ENCODE results near the gene DAB2IP. TPM values are rescaled to one million over a fixed set of nuclear protein-coding genes. Genes with fewer than 3 reads are reported as not detected.

DAB2IP gene
- total and polyA plus RNA-seq, 5 donors from 2014 or later: not detected

DNA sequence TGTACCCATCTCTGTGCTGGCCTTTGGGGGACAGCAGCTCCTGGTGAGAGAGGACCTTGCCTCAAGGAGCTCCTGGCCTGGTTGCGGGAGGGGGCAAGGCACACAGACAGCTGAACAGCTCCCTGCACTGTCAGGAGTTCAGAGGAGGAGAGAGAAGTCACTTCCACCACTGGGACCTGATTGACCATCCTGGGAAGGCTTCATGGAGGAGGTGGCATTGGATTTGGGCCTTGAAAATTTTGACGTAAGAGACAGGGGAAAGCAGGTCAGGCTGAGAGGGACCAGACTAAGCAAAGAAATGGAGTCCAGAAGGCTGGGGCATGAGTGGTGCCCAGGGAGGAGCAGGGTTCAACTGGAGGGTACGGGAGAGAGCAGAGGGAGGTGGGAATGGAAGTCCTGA is 20.3 kb upstream of the DAB2IP start:
- H3K4me1 Mint-ChIP-seq: no peaks in the 10 kb centered on the region
- no peaks in the 10 kb centered on the region for H3K9me3 Mint-ChIP-seq
- ATAC-seq (ENCODE audit: low read depth in 2 of 2): no peak

DNA sequence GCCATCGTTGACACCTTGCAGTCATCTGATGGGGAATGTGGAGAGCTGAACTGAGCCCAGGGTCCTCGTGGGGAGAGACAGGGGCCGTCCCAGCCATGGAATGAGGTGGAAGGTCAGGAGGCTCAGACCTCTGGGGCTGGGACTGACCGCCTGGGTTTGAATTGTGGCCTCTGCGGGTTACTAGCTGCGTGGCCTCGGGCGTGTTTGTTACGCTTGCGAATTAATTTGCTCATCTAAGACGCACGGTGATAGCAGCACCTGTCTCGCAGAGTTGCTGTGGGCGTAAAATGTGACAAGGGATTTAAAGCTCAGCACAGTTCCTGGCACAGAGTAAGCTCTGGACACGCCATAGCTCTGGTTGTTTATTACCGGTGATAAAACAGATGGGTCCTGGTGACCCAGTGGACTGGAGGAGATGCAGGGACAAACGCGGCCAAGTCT is 19.4 kb upstream of the DAB2IP start:
- DNase-seq (no peak), ATAC-seq (ENCODE audit: low read depth in 2 of 2) (no peak)
- Histone ChIP-seq H3K4me3 (ENCODE audit: low read depth, low read length) (no peak overlapping the region), H3K36me3 (ENCODE audit: control insufficient read depth, insufficient read depth, low read length) (no peaks in the 10 kb centered on the region), H3K9me3 (ENCODE audit: control insufficient read depth in 2 of 2, low read length in 2 of 2) (no peaks in the 10 kb centered on the region), H3K4me1 (ENCODE audit: control insufficient read depth, insufficient read depth, low read length, poor library complexity, severe bottlenecking) (no peaks in the 10 kb centered on the region), H3K27ac (ENCODE audit: insufficient read depth, low read length, poor library complexity, severe bottlenecking) (no peak overlapping the region), H3K27me3 (ENCODE audit: control insufficient read depth, insufficient read depth, low read length) (no peaks in the 10 kb centered on the region)
- no peak overlapping the region for H3K27ac Mint-ChIP-seq
- peaks cover 12% of the 10 kb centered on the region for H3K27me3 Mint-ChIP-seq
- H3K36me3 Mint-ChIP-seq: no peaks in the 10 kb centered on the region
- no peaks in the 10 kb centered on the region for H3K9me3 Mint-ChIP-seq
- no peak overlapping the region for H3K4me3 Mint-ChIP-seq
- H3K4me1 Mint-ChIP-seq: no peaks in the 10 kb centered on the region

More for the DNA sequence above, 20.3 kb upstream of the DAB2IP start:
- no peak overlapping the region for H3K27ac ChIP-seq (ENCODE audit: insufficient read depth, low read length, poor library complexity, severe bottlenecking)
- Mint-ChIP-seq H3K4me3 (no peak overlapping the region), H3K27ac (no peak overlapping the region), H3K36me3 (no peaks in the 10 kb centered on the region), H3K27me3 (peaks cover 13% of the 10 kb centered on the region)
- no peaks in the 10 kb centered on the region for H3K36me3 ChIP-seq (ENCODE audit: control insufficient read depth, insufficient read depth, low read length)
- H3K9me3 ChIP-seq (ENCODE audit: control insufficient read depth in 2 of 2, low read length in 2 of 2): no peaks in the 10 kb centered on the region
- H3K27me3 ChIP-seq (ENCODE audit: control insufficient read depth, insufficient read depth, low read length): no peaks in the 10 kb centered on the region
- H3K4me1 ChIP-seq (ENCODE audit: control insufficient read depth, insufficient read depth, low read length, poor library complexity, severe bottlenecking): no peaks in the 10 kb centered on the region
- DNase-seq: no peak
- no peak overlapping the region for H3K4me3 ChIP-seq (ENCODE audit: low read depth, low read length)

DNA sequence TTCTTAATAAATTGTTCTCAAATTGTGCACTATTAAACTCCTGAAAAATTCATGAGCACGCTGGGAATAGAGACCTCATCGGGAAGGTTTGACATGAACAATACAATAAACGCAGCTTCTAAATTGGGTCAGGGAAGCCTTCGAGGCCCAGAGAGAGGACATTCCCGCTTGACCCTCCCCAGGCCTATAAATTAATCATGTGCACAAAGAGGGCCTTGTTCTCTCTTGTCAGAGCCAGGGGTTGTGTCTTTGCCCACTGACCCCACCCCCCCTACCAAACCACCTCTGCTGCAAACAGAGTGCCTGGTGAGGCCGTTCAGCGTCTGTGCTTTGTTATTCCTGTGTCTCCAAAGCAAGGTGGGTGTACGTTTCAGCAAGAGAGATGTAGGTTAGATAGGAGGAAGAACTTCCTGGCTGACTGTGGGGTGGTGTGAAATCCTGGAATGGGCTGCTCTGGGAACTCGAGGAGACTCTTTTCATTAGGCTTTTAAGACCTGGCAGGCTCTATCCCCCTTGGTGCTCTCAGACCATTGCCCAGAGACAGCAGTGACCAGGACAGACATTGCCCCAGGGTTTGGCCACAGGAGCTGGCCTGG is 18.2 kb upstream of the DAB2IP start:
- no peak overlapping the region for H3K27ac ChIP-seq (ENCODE audit: insufficient read depth, low read length, poor library complexity, severe bottlenecking)
- no peaks in the 10 kb centered on the region for H3K27me3 ChIP-seq (ENCODE audit: control insufficient read depth, insufficient read depth, low read length)
- H3K4me3 Mint-ChIP-seq: no peak overlapping the region
- DNase-seq (no peak), ATAC-seq (ENCODE audit: low read depth in 2 of 2) (no peak)
- no peaks in the 10 kb centered on the region for H3K36me3 ChIP-seq (ENCODE audit: control insufficient read depth, insufficient read depth, low read length)
- H3K9me3 Mint-ChIP-seq: no peaks in the 10 kb centered on the region
- H3K4me1 ChIP-seq (ENCODE audit: control insufficient read depth, insufficient read depth, low read length, poor library complexity, severe bottlenecking): no peaks in the 10 kb centered on the region
- no peak overlapping the region for H3K4me3 ChIP-seq (ENCODE audit: low read depth, low read length)
- H3K9me3 ChIP-seq (ENCODE audit: control insufficient read depth in 2 of 2, low read length in 2 of 2): no peaks in the 10 kb centered on the region
- peaks cover 12% of the 10 kb centered on the region for H3K27me3 Mint-ChIP-seq
- H3K27ac Mint-ChIP-seq: no peak overlapping the region
- H3K4me1 Mint-ChIP-seq: no peaks in the 10 kb centered on the region
- no peaks in the 10 kb centered on the region for H3K36me3 Mint-ChIP-seq

DNA sequence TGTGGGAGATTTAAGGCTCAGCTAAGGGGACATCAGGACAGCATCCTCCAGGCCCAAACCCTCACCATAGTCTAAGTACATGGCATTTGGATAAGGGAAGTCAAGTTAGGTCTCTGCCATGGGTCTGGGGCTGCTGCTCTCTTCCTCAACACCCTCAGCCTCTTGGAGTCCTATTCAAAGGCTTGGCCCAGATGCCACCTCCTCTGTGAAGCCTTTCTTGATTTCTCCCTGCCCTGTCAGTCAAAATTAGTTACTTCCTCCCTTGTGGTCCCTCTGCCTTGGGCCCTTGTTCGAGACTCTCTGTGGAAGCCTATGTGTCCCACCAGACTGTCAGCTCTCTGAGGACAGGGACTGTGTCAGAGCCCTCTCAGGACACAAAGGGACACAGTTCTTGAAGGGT is 17.7 kb upstream of the DAB2IP start:
- Histone ChIP-seq H3K27me3 (ENCODE audit: control insufficient read depth, insufficient read depth, low read length) (no peaks in the 10 kb centered on the region), H3K4me1 (ENCODE audit: control insufficient read depth, insufficient read depth, low read length, poor library complexity, severe bottlenecking) (no peaks in the 10 kb centered on the region), H3K4me3 (ENCODE audit: low read depth, low read length) (no peak overlapping the region), H3K36me3 (ENCODE audit: control insufficient read depth, insufficient read depth, low read length) (no peaks in the 10 kb centered on the region), H3K9me3 (ENCODE audit: control insufficient read depth in 2 of 2, low read length in 2 of 2) (no peaks in the 10 kb centered on the region), H3K27ac (ENCODE audit: insufficient read depth, low read length, poor library complexity, severe bottlenecking) (no peak overlapping the region)
- no peak overlapping the region for H3K27ac Mint-ChIP-seq
- DNase-seq (no peak), ATAC-seq (ENCODE audit: low read depth in 2 of 2) (no peak)
- H3K36me3 Mint-ChIP-seq: no peaks in the 10 kb centered on the region
- H3K27me3 Mint-ChIP-seq: peaks cover 12% of the 10 kb centered on the region
- no peaks in the 10 kb centered on the region for H3K9me3 Mint-ChIP-seq
- H3K4me3 Mint-ChIP-seq: no peak overlapping the region
- H3K4me1 Mint-ChIP-seq: no peaks in the 10 kb centered on the region

DNA sequence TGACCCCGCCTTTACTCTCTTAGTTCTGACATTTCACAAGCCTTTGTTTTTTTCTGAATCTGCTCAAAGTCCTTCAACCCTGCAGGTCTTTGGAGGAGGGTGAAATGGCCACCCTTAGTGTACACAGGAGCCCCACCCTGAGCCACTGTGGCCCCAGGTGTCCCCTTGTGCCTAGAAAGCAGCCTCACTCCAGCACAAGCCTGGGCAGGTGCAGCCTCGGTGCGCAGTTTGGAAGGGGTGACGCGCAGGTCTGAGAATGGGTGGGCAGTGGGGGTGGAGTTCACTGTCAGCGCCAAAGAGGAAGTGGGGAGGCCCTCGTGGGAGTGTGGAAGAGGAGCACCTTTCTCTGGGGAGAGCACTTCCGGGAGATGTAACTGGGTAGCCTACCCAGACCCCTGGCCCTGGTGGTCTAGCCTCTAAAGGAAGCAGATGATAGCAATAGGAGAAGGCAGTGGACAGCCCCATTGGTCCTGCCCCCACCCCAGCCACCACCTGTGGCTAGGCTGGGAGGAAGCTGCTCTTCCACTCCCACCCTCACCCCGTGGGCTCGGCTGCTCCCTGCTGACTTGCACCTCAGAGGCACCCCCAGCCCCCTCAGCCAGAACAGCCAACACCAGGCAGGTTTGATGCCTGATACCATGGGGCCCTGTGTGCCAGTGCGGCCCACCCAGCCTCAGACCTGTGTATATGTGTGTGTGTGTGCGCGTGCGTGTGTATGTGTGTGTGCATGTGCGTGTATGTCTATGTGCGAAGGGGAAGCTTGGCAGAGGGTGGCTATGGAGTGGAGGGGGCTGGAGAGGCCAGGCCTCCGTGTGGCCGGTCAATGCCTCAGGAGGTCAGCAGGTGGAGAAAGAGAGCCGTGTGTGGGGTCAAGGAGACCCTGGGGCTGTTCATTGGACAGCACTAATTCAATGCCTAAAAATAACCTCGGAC is 16.8 kb upstream of the DAB2IP start:
- no peaks in the 10 kb centered on the region for H3K36me3 ChIP-seq (ENCODE audit: control insufficient read depth, insufficient read depth, low read length)
- no peaks in the 10 kb centered on the region for H3K27me3 ChIP-seq (ENCODE audit: control insufficient read depth, insufficient read depth, low read length)
- H3K27me3 Mint-ChIP-seq: peaks cover 12% of the 10 kb centered on the region
- ATAC-seq (ENCODE audit: low read depth in 2 of 2) (no peak), DNase-seq (no peak)
- H3K4me3 Mint-ChIP-seq: no peak overlapping the region
- H3K9me3 Mint-ChIP-seq: no peaks in the 10 kb centered on the region
- no peak overlapping the region for H3K4me3 ChIP-seq (ENCODE audit: low read depth, low read length)
- no peaks in the 10 kb centered on the region for H3K4me1 Mint-ChIP-seq
- no peaks in the 10 kb centered on the region for H3K36me3 Mint-ChIP-seq
- H3K9me3 ChIP-seq (ENCODE audit: control insufficient read depth in 2 of 2, low read length in 2 of 2): no peaks in the 10 kb centered on the region
- H3K27ac Mint-ChIP-seq: no peak overlapping the region
- H3K27ac ChIP-seq (ENCODE audit: insufficient read depth, low read length, poor library complexity, severe bottlenecking): no peak overlapping the region
- H3K4me1 ChIP-seq (ENCODE audit: control insufficient read depth, insufficient read depth, low read length, poor library complexity, severe bottlenecking): no peaks in the 10 kb centered on the region

DNA sequence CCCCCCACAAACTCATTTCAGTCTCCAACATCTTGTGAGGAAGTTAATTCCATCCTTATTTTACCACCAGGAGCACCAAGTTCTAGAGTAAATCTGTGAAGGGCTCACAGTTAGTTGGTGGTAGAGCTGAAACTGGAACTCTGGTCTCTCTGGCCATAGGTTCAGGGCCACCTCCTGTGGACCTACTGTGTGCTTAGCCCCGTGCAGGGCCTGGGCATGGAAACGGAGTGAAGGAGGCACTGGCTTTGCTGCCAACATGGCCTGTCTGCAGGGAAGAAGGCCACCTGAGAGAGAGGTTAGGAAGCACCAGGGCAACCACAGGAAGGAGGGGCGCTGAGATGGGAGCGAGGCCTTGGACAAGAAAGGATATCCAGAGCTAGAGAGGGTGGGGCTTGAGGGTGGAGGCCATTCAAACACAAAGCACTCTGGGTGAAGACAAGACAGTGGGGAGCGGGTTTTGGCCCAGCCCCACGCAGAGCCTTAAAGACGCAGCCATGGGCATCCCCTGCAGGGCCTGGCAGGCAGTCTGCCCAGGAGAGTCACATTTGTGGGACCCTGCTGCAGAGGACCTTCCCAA is 16.0 kb upstream of the DAB2IP start:
- no peaks in the 10 kb centered on the region for H3K4me1 ChIP-seq (ENCODE audit: control insufficient read depth, insufficient read depth, low read length, poor library complexity, severe bottlenecking)
- no peaks in the 10 kb centered on the region for H3K36me3 ChIP-seq (ENCODE audit: control insufficient read depth, insufficient read depth, low read length)
- Mint-ChIP-seq H3K9me3 (no peaks in the 10 kb centered on the region), H3K36me3 (no peaks in the 10 kb centered on the region), H3K4me1 (no peaks in the 10 kb centered on the region), H3K27ac (no peak overlapping the region), H3K4me3 (peak overlapping the region in 1 of 4 donors; percentile 74), H3K27me3 (peaks cover 8% of the 10 kb centered on the region)
- H3K27ac ChIP-seq (ENCODE audit: insufficient read depth, low read length, poor library complexity, severe bottlenecking): no peak overlapping the region
- ATAC-seq (ENCODE audit: low read depth in 2 of 2) (no peak), DNase-seq (no peak)
- no peaks in the 10 kb centered on the region for H3K9me3 ChIP-seq (ENCODE audit: control insufficient read depth in 2 of 2, low read length in 2 of 2)
- no peak overlapping the region for H3K4me3 ChIP-seq (ENCODE audit: low read depth, low read length)
- no peaks in the 10 kb centered on the region for H3K27me3 ChIP-seq (ENCODE audit: control insufficient read depth, insufficient read depth, low read length)

DNA sequence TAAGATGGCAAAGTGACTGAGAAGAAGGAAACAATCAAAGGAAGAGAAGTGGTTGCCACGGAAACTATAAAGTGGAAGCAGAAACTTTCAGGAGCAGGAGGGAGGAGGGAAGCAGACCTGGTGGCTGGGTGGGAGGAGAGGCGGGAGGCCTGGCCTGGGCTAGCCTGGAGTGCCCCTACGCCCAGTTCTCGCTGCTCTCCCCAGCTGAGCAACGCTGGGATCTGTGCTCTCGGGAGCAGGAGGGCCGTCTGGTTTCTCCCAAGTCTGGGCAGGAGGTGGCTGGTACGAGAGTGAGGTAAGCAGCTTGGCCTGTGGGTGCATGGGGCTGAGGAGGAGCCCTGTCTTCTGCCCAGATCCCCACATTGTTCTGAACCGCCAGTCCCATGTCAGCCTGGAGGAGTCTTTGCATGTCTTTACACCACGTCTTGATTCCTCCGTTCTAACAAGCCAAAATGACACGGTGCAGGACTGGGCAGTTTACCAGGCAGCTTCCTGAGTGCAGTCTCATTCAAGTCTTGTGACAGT is 15.0 kb upstream of the DAB2IP start:
- Mint-ChIP-seq H3K9me3 (no peaks in the 10 kb centered on the region), H3K4me3 (no peak overlapping the region), H3K36me3 (no peaks in the 10 kb centered on the region), H3K4me1 (no peaks in the 10 kb centered on the region), H3K27me3 (peaks cover 8% of the 10 kb centered on the region), H3K27ac (no peak overlapping the region)
- no peak overlapping the region for H3K4me3 ChIP-seq (ENCODE audit: low read depth, low read length)
- no peak overlapping the region for H3K27ac ChIP-seq (ENCODE audit: insufficient read depth, low read length, poor library complexity, severe bottlenecking)
- H3K9me3 ChIP-seq (ENCODE audit: control insufficient read depth in 2 of 2, low read length in 2 of 2): no peaks in the 10 kb centered on the region
- ATAC-seq (ENCODE audit: low read depth in 2 of 2) (no peak), DNase-seq (no peak)
- no peaks in the 10 kb centered on the region for H3K27me3 ChIP-seq (ENCODE audit: control insufficient read depth, insufficient read depth, low read length)
- no peaks in the 10 kb centered on the region for H3K4me1 ChIP-seq (ENCODE audit: control insufficient read depth, insufficient read depth, low read length, poor library complexity, severe bottlenecking)
- H3K36me3 ChIP-seq (ENCODE audit: control insufficient read depth, insufficient read depth, low read length): no peaks in the 10 kb centered on the region

All from CD4-positive, CD25-positive, alpha-beta regulatory T cell (primary cell).